ENCODE data around the gene MTHFD1L.
"Not testable (repeated sequence)": the region's sequence is repeated elsewhere in the genome, so short reads cannot be mapped to it uniquely, and the experiment has no call there.

The MTHFD1L gene

GRCh38 chr6:151044465-151045441, 179.3 kb downstream of the MTHFD1L start:
- Histone ChIP-seq H3K36me3 (no peaks in the 10 kb centered on the region), H3K4me1 (ENCODE audit: control insufficient read depth in 1 of 2, insufficient read depth in 1 of 2, low read depth in 1 of 2, low read length in 1 of 2) (peaks cover 4 to 6% of the 10 kb centered on the region in 2 experiments), H3K4me3 (ENCODE audit: low read depth in 1 of 2, low read length in 1 of 2) (no peak overlapping the region), H3K27me3 (no peaks in the 10 kb centered on the region), H3K9me3 (no peaks in the 10 kb centered on the region), H3K27ac (no peak overlapping the region)
- TF ChIP-seq, protein P1, sequence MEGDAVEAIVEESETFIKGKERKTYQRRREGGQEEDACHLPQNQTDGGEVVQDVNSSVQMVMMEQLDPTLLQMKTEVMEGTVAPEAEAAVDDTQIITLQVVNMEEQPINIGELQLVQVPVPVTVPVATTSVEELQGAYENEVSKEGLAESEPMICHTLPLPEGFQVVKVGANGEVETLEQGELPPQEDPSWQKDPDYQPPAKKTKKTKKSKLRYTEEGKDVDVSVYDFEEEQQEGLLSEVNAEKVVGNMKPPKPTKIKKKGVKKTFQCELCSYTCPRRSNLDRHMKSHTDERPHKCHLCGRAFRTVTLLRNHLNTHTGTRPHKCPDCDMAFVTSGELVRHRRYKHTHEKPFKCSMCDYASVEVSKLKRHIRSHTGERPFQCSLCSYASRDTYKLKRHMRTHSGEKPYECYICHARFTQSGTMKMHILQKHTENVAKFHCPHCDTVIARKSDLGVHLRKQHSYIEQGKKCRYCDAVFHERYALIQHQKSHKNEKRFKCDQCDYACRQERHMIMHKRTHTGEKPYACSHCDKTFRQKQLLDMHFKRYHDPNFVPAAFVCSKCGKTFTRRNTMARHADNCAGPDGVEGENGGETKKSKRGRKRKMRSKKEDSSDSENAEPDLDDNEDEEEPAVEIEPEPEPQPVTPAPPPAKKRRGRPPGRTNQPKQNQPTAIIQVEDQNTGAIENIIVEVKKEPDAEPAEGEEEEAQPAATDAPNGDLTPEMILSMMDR (IDR thresholded peaks at IDR 0.05), result no peak

DNA sequence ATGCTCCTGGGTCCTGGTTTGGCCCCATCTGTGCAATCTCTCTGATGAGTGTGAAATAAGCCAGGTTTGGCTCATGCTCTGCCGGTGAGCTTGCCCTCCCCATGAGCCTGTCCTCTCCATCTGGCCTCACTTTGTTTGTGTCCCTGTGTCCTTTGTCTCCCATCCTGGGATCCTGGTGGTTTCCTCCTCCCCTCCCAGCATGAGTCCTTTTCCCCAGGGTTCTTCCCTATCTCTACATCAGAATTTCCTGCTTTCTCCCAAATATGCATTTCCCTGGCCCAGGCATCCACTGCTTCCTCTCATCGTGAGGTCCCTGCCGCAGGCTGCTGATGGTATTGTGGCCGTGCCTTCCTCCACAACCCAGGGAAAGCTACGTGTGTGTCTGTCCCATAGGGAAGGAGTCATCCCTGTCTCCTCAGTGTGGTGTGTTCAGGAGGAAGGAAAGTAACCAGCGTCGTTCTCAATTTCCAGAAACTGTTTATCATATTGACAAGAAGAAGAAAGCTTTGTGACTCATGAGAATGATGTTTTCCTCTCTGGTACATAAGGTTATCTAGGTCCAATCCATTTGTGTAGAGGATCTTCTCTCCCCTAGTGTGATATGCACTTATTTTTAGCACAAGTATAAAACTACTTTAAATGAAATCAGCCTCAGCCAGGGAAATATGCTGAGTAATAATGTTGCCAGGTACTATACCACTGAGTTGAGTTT, 180.2 kb downstream of the MTHFD1L start:
- H3K9me3 ChIP-seq; H3K27ac ChIP-seq; H3K27me3 ChIP-seq; H3K4me1 ChIP-seq (ENCODE audit: control insufficient read depth in 1 of 2, insufficient read depth in 1 of 2, low read depth in 1 of 2, low read length in 1 of 2); H3K4me3 ChIP-seq (ENCODE audit: low read depth in 1 of 2, low read length in 1 of 2); H3K36me3 ChIP-seq: not testable (repeated sequence)

GRCh38 chr6:151051164-151051563, 185.7 kb downstream of the MTHFD1L start:
- no peak overlapping the region for H3K4me3 ChIP-seq (ENCODE audit: low read depth in 1 of 2, low read length in 1 of 2)
- H3K36me3 ChIP-seq, result no peaks in the 10 kb centered on the region
- no peak overlapping the region for H3K27ac ChIP-seq
- H3K9me3 ChIP-seq, result no peaks in the 10 kb centered on the region
- TF ChIP-seq, protein P1 (IDR thresholded peaks at IDR 0.05), result no peak
- H3K4me1 ChIP-seq (ENCODE audit: control insufficient read depth in 1 of 2, insufficient read depth in 1 of 2, low read depth in 1 of 2, low read length in 1 of 2), result no peaks in the 10 kb centered on the region
- no peaks in the 10 kb centered on the region for H3K27me3 ChIP-seq

DNA sequence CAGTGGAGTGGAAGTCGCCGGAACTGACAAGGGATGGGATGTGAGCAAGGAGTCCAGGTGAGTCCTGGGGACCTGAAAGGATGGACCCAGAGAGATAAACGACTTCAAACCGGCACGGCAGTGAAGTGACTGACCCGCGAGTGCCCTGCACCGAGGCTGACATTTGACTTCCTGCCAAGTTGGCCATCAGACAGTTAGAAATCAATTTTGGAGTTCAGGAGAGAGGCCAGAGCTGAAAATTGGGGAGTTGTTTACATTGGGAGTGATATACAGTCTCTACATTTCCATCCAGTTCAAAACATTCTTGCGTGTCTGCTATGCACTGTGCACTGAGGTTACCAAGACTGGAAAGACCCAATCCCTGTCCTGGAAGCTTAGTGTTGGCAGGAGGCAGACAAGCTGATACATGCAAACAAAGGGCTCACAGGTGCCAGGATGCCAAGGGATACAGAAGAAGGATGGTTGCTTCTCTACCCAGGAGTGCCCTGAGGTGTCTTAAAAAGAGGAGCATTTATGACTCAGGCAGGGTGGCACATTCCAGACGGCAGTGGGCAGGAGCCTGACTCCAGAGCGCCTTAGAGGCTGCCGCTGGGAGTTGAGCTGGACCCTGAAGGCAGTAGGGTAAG, 186.6 kb downstream of the MTHFD1L start:
- Histone ChIP-seq H3K27ac (no peak overlapping the region), H3K4me3 (ENCODE audit: low read depth in 1 of 2, low read length in 1 of 2) (no peak overlapping the region), H3K36me3 (no peaks in the 10 kb centered on the region), H3K27me3 (no peaks in the 10 kb centered on the region), H3K9me3 (no peaks in the 10 kb centered on the region), H3K4me1 (ENCODE audit: control insufficient read depth in 1 of 2, insufficient read depth in 1 of 2, low read depth in 1 of 2, low read length in 1 of 2) (no peaks in the 10 kb centered on the region)
- TF ChIP-seq, protein P1 (IDR thresholded peaks at IDR 0.05), result no peak

GRCh38 chr6:151054306-151054705, 188.8 kb downstream of the MTHFD1L start:
- no peaks in the 10 kb centered on the region for H3K36me3 ChIP-seq
- no peak overlapping the region for H3K27ac ChIP-seq
- no peaks in the 10 kb centered on the region for H3K9me3 ChIP-seq
- H3K4me3 ChIP-seq (ENCODE audit: low read depth in 1 of 2, low read length in 1 of 2), result no peak overlapping the region
- TF ChIP-seq, protein P1 (IDR thresholded peaks at IDR 0.05), result no peak
- no peaks in the 10 kb centered on the region for H3K27me3 ChIP-seq
- H3K4me1 ChIP-seq (ENCODE audit: control insufficient read depth in 1 of 2, insufficient read depth in 1 of 2, low read depth in 1 of 2, low read length in 1 of 2), result peaks cover 0 to under 1% of the 10 kb centered on the region in 2 experiments

Data from neutrophil (primary cell).